T-helper 9 cell (primary cell): ENCODE measurements around the gene NTN1.
A peak's percentile ranks its signal among the peaks of the same experiment; 100 is the strongest.

Experiments
- DNase-seq: peaks from one replicate; pipeline ENCODE4 v3.0.0-alpha.2; 2020

The NTN1 gene

GRCh38 chr17:9235346-9235745, 214.0 kb downstream of the NTN1 start:
- no peak for DNase-seq

GRCh38 chr17:9236286-9237052, 215.2 kb downstream of the NTN1 start:
- no peak for DNase-seq

- DNase-seq = no peak
These were observed 215.7 kb downstream of the NTN1 start for GRCh38 chr17:9237053-9237410.

- DNase-seq = no peak
These were observed 216.5 kb downstream of the NTN1 start for GRCh38 chr17:9237661-9238301.

- no peak for DNase-seq
These were observed 217.3 kb downstream of the NTN1 start for GRCh38 chr17:9238340-9239245.

- no peak for DNase-seq
These were observed 218.0 kb downstream of the NTN1 start for GRCh38 chr17:9239246-9239792.

GRCh38 chr17:9239793-9240658, 218.7 kb downstream of the NTN1 start:
- peak; percentile 57 for DNase-seq

- DNase-seq = no peak
These were observed 219.5 kb downstream of the NTN1 start for GRCh38 chr17:9240659-9241370.

GRCh38 chr17:9241371-9241712, 220.0 kb downstream of the NTN1 start:
- DNase-seq = no peak

- DNase-seq = no peak
These were observed 220.6 kb downstream of the NTN1 start for GRCh38 chr17:9241774-9242496.

GRCh38 chr17:9242497-9242881, 221.2 kb downstream of the NTN1 start:
- no peak for DNase-seq

- no peak for DNase-seq
These were observed 221.7 kb downstream of the NTN1 start for GRCh38 chr17:9242983-9243382.

- no peak for DNase-seq
These were observed 223.0 kb downstream of the NTN1 start for GRCh38 chr17:9244066-9245052.

GRCh38 chr17:9247401-9247938, 226.2 kb downstream of the NTN1 start:
- no peak for DNase-seq

GRCh38 chr17:9249245-9249953, 228.1 kb downstream of the NTN1 start:
- DNase-seq = no peak

- no peak for DNase-seq
These were observed 230.0 kb downstream of the NTN1 start for GRCh38 chr17:9251273-9251672.

GRCh38 chr17:9253308-9253707, 232.0 kb downstream of the NTN1 start:
- no peak for DNase-seq

GRCh38 chr17:9254841-9255240, 233.5 kb downstream of the NTN1 start:
- DNase-seq = no peak

- DNase-seq = no peak
These were observed 234.5 kb downstream of the NTN1 start for GRCh38 chr17:9255833-9256232.
